ENCODE data around the gene PPM1L.

DNA sequence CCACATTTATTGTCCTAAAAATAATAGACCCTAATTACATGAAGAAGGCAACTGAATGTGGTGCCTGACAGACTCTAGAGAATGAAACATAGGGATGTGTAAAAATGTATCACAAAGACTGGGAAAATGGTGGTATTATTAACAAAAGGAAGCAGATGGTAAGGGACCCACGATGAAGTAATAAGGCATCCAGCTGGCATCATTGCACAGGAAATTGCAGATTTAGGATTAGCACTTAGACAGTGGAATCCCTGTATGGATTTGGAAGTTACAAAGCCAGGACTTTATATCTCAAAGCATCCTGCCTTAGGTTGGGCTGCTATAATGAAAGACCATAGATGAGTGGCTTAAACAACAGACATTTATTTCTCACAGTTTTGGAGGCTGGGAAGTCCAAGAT lies 104.3 kb downstream of the PPM1L start:
- TF ChIP-seq CTCF (IDR thresholded peaks at IDR 0.05; ENCODE audit: low read length) (no peak), EZH2 (IDR thresholded peaks at IDR 0.05; ENCODE audit: borderline replicate concordance, low read length) (no peak)
